ENCODE results near the gene ATXN7L1.

ATXN7L1 gene

GRCh38 chr7:105565190-105565589 lies 311.2 kb downstream of the ATXN7L1 start:
- DNase-seq = no peak

GRCh38 chr7:105559926-105560325 lies 316.5 kb downstream of the ATXN7L1 start:
- DNase-seq = no peak

Measured in T-helper 9 cell (primary cell).